ENCODE results near the gene TMCC2.
A peak's percentile ranks its signal among the peaks of the same experiment; 100 is the strongest.

DNA sequence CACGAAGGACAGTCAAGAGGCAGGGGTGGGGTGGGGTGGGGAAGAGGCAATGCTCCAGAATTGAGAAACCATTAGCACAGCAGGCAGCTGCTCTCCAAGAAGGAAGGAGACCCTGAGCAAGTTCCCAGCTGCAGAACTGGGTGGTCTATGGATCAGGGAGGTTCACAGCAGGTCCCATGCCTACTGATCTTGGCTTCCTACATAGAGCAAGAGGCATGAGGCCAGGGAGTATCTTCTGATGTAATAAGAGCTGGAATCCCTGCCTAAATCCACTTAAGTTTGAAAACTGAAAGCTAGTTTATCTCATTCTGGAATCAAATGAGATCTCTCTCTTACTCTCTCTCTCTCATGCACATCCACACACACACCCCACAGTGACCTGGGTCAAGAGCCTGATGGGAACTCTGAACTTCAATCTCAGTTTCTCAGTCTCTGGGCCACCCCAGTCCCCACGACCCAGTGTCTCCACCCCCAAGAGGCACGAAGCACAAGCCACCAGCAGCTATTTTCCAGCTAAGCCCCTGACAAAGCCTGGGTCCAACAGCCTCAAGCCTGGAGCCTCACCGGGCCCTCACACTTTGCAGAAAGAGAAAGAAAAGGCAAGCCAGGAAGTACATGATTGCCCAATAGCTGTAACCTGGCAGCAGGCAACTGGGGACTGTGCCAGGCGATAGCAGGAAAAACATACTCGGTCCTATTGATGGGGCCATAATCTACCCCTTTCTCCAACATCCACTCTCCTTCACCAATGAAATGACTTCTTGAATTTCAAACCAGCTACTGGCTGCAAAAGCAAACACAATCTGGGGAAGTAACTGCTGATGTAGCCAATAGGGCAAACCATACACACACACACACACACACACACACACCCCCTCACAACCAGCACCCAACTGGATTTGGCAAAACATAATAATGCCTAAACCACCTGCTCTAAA lies 91.6 kb downstream of the TMCC2 start:
- TF ChIP-seq, protein P1, sequence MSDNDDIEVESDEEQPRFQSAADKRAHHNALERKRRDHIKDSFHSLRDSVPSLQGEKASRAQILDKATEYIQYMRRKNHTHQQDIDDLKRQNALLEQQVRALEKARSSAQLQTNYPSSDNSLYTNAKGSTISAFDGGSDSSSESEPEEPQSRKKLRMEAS (IDR thresholded peaks at IDR 0.05): peak; percentile 44; the same call in 1 of the 2 replicates
- TF ChIP-seq RAD21 (IDR thresholded peaks at IDR 0.05; ENCODE audit: low read depth) (no peak), EP300 (IDR thresholded peaks at IDR 0.05; ENCODE audit: borderline replicate concordance) (no peak), YY1 (IDR thresholded peaks at IDR 0.05; ENCODE audit: low read depth) (no peak), NFIC (IDR thresholded peaks at IDR 0.05) (peak; percentile 76; the same call in 1 of the 2 replicates), CREB1 (IDR thresholded peaks at IDR 0.05; ENCODE audit: low read depth) (no peak), EGR1 (IDR thresholded peaks at IDR 0.05) (no peak), CEBPB (IDR thresholded peaks at IDR 0.05) (peak; percentile 98), FOXM1 (IDR thresholded peaks at IDR 0.05; ENCODE audit: borderline replicate concordance, low read depth) (peak; percentile 38; the same call in 1 of the 2 replicates), TEAD4 (IDR thresholded peaks at IDR 0.05) (no peak), TCF12 (IDR thresholded peaks at IDR 0.05; ENCODE audit: low read depth) (no peak), TAF1 (IDR thresholded peaks at IDR 0.05; ENCODE audit: low read depth) (no peak)
- TF ChIP-seq, protein P2, sequence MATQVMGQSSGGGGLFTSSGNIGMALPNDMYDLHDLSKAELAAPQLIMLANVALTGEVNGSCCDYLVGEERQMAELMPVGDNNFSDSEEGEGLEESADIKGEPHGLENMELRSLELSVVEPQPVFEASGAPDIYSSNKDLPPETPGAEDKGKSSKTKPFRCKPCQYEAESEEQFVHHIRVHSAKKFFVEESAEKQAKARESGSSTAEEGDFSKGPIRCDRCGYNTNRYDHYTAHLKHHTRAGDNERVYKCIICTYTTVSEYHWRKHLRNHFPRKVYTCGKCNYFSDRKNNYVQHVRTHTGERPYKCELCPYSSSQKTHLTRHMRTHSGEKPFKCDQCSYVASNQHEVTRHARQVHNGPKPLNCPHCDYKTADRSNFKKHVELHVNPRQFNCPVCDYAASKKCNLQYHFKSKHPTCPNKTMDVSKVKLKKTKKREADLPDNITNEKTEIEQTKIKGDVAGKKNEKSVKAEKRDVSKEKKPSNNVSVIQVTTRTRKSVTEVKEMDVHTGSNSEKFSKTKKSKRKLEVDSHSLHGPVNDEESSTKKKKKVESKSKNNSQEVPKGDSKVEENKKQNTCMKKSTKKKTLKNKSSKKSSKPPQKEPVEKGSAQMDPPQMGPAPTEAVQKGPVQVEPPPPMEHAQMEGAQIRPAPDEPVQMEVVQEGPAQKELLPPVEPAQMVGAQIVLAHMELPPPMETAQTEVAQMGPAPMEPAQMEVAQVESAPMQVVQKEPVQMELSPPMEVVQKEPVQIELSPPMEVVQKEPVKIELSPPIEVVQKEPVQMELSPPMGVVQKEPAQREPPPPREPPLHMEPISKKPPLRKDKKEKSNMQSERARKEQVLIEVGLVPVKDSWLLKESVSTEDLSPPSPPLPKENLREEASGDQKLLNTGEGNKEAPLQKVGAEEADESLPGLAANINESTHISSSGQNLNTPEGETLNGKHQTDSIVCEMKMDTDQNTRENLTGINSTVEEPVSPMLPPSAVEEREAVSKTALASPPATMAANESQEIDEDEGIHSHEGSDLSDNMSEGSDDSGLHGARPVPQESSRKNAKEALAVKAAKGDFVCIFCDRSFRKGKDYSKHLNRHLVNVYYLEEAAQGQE (IDR thresholded peaks at IDR 0.05; ENCODE audit: low read depth): no peak

Measured in Ishikawa (cell line).